GM19468 (cell line): ENCODE measurements around the gene POMC.
"Not testable (repeated sequence)": the region's sequence is repeated elsewhere in the genome, so short reads cannot be mapped to it uniquely, and the experiment has no call there.

Experiments used
- ATAC-seq: cut with Tn5 transposase; IDR thresholded peaks from one replicate; pipeline ENCODE4 v1.9.1; 2021; ENCODE audit warnings: mild to moderate bottlenecking, moderate library complexity, moderate number of reproducible peaks; ENCODE audit not compliant: unreplicated experiment; ENCODE audit errors: extremely low read depth

Gene POMC

DNA sequence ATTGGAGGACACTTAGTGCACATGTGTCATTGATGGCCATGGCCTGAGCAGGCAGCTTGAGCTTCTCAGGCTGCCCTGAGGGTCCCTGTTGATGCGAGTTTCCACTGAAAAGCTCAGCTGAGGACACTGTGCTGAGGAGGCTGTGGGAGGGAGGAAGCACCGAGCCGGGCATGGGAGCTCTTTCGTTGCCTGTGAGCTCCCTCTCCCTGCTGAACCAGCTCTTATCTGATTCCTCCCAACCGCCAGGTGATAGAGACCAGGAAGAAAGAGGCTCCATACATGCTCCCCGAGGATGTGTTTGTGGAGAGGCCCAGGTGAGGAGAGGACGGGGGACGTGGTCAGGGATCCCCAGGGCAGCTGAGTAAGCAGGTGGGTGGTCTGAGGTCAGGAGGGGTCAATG, 27.3 kb downstream of the POMC start:
- ATAC-seq, result no peak

DNA sequence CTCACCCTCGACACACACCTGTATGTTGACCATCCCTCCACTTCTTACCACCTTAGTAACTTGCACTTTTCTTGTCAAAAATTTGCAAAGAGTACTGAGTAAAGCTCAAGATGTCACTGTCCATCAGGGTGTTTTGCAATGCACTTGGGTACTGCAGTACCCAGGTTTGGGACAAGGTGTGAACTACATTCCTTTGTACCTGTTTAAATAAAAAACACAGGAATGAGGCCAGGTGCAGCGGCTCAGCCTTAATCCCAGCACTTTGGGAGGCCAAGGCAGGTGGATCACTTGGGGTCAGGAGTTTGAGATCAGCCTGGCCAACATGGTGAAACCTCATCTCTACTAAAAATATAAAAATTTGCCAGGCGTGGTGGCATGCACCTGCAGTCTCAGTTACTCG, 27.8 kb downstream of the POMC start:
- ATAC-seq, result not testable (repeated sequence)

DNA sequence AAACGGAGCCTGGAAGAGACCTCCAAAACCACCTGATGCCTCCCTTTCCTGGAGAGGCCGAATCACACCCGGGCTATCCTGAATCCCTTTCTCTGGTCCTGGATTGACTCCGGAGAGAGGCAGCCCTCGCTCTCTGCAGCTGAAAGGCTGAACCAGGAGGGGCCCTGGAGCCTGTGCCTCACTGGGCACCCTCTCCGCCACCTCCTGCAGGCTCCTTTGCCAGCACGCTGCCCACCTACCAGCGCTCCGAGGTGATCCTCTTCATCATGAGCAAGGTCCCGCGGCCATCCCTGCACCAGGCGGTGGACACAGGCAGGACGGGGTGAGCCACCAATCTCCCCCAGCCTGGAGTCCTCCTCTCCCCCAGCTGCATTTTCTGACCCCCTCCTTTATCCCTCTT, 35.7 kb downstream of the POMC start:
- no peak for ATAC-seq

DNA sequence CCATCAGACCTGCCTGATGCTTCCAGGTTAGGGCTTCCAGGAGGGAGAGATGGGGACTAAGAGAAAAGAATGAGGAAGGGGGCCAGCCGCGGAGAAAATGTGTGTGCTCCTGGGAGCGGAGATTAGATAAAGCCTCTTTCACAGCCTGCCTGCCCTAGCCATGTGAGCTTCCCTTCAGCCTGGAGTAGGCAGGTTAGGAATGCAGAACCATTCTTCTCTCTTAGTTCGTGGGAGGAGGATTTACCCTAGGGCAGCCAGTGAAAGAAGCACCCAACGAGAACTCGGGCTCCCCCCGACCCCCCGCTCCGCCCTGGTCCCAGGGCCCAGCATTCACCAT, 36.1 kb downstream of the POMC start:
- ATAC-seq, result no peak

DNA sequence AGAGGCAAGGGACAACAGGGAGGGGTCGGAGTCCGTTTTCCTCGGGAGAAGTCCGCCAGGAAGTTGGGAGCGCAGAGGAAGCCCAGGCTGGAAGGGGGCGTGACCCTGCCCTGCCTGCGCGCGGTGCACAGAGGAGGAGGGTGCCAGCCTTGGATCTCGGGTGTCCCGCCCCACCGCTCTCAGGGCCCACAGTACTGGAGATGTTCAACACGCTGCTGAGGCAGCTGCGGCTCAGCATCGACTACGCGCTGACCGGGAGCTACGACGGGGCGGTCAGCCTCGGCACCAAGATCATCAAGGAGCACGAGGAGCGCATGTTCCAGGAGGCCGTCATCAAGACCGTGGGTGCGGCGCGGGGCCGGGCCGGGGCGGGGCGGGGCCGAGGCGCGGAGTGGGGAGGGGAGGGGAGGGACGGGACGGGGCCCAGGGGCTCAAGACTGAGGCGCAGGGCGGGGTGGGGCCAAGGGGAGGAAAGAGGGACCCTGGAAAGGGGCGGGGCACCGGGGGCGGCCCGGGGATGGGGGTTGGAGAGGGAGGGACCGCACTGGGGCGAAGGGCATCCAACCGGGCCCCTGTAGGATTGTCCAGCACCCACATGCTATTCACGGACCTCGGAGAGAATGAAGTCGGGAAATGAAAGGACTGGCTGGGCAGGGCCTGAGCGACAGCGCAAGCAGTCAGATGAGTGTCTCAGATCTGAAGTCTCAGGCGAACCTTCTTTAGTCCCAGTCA, 36.6 kb downstream of the POMC start:
- no peak for ATAC-seq

DNA sequence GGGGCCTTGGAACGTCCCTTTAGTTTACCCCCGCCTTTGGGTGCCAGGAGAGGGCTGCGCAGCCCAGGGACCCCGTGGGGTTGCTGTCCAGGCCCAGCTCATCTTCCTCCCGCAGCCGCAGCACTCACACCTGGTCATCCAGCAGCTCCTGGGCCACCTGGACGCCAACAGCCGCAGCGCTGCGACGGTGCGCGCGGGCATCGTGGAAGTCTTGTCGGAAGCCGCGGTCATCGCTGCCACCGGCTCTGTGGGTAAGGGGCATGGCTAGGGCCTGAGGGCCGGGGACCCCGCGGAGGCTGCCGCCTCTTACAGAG, 37.2 kb downstream of the POMC start:
- ATAC-seq, result no peak

DNA sequence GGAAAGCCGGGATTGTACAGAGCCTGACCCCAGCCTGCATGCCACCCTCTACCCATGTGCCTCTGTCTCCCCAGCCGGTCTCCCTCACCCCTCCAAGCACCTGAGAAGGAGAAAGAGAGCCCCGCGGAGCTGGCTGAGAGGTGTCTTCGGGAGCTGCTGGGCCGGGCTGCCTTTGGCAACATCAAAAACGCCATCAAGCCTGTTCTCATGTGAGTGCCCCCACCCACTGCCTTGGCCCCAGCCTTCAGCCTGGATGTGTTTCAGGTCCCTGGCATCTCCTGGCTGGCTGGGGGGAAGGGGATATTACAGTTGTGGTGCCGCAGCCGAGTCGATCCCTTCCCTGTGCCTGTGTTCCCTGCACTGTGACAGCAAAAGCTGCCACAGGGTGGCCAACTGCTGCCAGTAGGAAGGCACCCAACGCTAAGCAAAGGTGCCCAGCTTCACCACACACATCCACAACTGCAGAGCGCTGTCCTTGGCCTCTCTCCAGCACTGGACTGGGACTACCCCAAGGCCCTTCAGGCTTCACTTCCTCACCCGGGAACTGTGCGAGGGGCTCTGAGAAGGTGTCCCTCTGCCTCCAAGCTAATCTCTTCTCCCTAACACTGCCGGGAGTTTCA, 38.4 kb downstream of the POMC start:
- no peak for ATAC-seq

DNA sequence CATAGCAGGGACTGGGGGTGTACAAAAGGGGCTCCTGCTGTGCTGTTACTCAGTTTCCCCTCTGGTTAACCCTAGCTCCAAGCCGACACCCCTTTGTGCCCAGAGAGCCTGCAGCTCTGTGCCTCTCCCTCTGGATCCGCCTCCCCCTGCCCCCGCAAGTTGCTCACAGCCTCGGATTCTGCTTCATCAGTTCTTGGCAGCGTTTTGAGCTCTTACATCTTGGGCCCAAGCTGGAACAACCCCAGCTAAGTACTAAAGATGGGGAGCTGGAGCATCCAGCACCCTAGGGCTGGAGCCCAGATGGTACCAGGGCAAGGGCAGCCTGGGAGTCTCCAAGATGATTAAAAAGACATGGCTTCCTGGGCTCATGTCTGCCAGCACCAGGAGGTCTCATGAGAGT, 40.7 kb downstream of the POMC start:
- ATAC-seq, result no peak

DNA sequence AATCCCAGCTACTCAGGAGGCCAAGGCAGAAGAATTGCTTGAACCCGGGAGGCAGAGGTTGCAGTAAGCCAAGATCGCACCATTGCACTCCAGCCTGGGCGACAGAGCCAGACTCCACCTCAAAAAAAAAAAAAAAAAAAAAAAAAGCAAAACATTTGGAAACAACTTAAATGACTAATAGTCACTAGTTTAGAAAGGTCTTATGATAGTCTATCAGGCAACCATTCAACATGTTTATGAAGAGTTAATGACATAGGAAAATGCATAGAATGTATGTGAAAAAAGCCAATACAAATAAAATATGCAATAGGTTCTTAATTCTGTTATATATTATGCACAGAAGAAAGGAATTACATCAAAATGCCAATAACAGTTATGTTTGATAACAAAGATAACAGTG, 41.3 kb downstream of the POMC start:
- ATAC-seq, result not testable (repeated sequence)

DNA sequence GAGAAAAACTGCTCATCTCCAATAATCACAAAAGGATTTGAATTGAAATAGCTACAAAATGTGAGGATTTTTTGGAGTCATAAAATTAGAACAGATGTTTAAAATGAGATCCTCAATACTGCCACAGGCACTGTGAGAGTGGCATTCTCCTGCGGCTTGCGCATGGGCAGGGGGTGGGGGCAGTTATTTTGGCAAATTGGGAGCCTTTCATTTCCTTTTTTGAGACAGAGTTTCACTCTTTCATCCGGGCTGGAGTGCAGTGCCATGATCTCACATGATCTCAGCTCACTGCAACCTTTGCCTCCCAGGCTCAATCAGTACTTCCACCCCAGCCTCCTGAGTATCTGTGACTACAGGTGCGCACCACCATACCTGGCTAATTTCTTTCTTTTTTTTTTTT, 42.4 kb downstream of the POMC start:
- ATAC-seq, result no peak

DNA sequence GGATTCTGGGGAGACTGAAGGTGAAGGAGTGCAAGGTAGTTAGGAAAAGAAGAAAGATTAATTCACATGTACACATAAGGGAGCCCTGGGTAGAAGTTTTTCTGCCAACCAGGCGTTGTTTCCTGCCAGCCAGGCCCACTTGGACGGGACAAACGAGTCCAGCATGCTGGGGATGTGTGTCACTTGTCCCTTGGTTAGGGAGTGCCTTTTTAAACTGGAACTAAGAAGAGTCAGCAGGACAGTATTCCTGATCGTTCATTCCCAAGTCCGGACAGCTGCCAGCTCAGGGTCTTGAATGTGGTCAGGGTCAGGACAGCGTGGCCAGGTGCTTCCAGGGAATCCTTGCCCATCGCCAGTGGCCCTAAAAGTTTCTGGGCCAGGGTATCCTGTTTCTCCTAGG, 43.2 kb downstream of the POMC start:
- ATAC-seq, result no peak

DNA sequence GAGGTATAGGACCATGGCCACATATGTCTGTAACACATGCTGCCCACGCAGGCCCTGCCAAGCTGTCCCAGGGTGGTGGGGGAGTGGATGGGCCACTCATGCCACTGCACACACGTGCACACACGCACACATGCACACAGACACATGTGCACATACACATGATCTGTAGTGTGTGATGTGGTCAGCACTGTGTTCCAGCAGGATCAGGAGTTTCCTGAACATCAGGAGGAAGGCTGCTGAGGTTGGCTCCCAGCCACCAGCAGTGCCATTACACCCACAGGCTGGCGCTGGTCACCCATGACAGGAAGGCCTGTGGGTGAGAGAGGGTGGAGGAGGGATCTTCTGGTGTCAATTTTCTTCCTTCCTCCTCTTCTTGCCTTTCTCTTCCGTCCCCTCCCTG, 44.7 kb downstream of the POMC start:
- ATAC-seq, result no peak

DNA sequence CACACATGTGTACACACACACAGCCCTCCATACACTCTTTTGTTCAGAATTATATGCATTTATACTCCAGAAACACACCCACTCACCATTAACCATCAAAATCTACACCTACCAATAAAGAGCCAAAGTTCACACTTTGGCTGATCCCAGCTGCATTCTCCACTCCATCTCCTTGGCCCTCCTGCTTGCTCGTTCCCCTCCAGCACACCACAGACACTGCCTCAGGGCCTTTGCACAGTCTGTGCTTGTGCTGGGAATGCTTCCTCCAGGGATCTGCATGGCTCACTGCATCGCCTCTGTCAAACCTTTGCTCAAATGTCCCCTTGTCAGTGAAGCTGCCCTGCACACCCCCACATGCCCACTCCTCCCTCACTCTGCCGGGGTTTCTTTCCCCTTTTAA, 46.0 kb downstream of the POMC start:
- ATAC-seq, result no peak

DNA sequence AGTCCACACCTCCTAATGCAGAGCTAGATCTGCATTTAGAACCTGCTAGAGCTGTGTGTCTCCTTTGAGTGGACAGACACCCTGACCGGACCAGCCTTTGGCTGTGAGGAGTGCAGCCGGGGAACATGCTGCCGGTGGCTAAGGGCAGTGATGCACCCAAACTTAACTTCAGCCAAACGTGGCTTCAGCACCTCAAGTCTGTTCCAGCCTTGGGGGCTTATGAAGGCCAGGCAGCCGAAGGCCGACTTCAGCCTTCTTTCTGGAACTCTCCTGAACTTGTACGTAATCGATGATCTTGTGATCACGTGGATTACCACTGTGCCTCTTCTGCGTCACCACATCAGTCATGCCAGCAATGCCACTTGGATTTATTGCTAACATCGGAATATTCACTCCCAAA, 49.1 kb downstream of the POMC start:
- ATAC-seq, result no peak

DNA sequence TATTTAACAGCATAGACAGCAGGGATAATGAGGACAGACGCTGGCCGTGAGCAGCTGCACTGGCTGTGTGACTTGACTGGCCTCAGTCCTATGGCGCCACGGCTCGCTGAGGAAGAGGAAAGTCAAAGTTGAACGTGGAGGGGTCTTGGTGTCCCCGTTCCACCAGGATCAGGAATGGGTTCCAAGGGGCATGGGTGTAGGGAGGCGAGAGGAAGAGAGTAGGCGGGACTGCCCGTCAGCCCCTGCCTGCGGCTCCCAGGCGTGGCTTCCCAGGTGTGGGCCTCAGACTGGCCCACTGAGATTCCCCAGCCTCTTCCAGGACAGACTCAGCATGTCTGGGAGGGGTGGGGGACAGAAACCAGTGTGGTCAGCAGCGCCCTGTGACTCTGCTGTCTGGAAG, 51.4 kb downstream of the POMC start:
- ATAC-seq, result no peak

DNA sequence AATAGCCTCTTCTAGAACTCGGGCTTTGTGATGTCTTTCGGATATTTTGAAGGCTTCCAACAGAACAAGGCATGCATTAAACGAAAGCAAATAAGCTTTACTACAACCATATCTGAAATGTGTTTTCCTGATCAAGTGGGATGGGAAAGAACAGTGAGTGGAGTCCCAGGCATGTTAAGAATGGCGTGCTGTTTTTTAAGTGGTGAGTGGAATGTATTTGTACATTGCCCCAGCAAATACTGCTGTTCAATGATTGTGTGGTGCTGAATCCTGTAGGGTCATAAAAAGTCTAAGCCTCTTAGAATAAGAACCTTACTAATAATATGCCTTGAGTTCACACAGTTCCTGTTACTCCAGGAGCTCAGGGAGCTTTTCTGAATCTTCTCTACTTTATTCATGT, 52.5 kb downstream of the POMC start:
- no peak for ATAC-seq

DNA sequence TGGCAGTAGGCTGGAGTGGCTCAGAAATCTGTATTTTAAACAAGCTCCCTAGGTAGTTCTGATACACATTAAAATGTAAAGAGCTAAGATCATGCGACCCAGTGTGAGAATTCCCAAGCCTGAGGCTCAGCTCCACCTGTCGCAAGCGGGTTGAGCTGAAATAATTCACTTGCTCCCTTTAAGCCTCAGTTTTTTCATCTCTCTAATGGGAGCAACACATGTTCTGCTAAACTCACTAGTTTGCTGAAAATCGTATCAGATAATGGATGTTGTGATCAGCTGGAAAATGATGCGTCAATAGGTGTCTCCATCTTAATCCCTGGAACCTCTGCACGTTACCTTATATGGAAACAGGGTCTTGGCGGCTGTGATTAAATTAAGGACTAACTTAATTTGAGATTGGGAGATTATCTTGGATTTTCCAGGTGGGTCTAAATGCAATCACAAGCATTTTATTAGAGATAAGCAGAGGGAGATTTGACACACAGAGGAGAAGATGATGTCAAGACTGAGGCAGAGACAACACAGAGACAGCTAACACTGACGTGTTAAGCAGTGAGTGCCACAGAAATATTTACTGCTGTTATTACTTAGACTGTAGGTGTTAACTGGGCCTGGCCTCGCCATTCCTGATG, 53.0 kb downstream of the POMC start:
- ATAC-seq, result no peak

DNA sequence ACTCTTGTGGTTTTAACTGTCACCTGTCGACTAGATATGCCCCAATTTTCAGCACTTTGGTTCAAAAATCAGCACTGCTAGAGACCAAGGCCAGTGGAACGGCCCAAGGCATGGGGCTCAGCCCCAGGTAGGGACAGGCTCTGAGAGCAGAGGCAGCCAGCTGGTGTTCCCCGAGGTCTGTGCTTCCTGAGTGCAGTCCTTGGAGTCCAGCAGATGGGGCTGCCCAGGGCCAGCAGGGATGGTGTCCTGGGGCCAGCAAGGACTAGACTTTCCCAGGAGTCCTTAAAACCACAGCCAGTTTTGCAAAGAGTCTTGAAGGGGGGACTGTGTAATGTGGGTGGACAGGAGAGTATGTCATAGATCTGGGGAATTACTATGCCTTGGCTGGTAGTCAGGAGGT, 56.3 kb downstream of the POMC start:
- ATAC-seq, result no peak
